HG02852 (cell line): Measurements from ENCODE around the gene OR5L1.

Source experiments
- ATAC-seq: cut with Tn5 transposase; IDR thresholded peaks from one replicate; pipeline ENCODE4 v1.9.1; 2021; ENCODE audit warnings: mild to moderate bottlenecking, moderate library complexity; ENCODE audit not compliant: unreplicated experiment

The OR5L1 gene

GRCh38 chr11:55811067-55811466, at the start of gene OR5L1:
Gene OR5L1 (plus strand): TSS chr11:55811367. CDS start chr11:55811467, 100 bp downstream.
- no peak for ATAC-seq

- no peak for ATAC-seq
Observed at GRCh38 chr11:55773138-55773537, 38.0 kb upstream of the OR5L1 start, which contains the start of gene OR5D13. Gene OR5D13 (plus strand): TSS chr11:55773438. CDS start chr11:55773438, 0 bp downstream.

GRCh38 chr11:55791606-55792005, 19.6 kb upstream of the OR5L1 start:
- no peak for ATAC-seq

- no peak for ATAC-seq
Observed at GRCh38 chr11:55793321-55793720, 17.8 kb upstream of the OR5L1 start.

- no peak for ATAC-seq
Observed at GRCh38 chr11:55795256-55795655, 15.9 kb upstream of the OR5L1 start, which contains the start of gene OR5D14. Gene OR5D14 (plus strand): TSS chr11:55795556. CDS start chr11:55795556, 0 bp downstream.

- no peak for ATAC-seq
Observed at GRCh38 chr11:55806248-55806647, 4.9 kb upstream of the OR5L1 start.

- ATAC-seq: no peak
Observed at GRCh38 chr11:55819330-55819729, 8.2 kb downstream of the OR5L1 start, which contains the start of gene OR5D18. Gene OR5D18 (plus strand): TSS chr11:55819630. CDS start chr11:55819630, 0 bp downstream.

GRCh38 chr11:55826919-55827318, 15.8 kb downstream of the OR5L1 start, which contains the start of gene OR5L2:
Gene OR5L2 (plus strand): TSS chr11:55827219. CDS start chr11:55827219, 0 bp downstream.
- no peak for ATAC-seq

- ATAC-seq: no peak
Observed at GRCh38 chr11:55838452-55838851, 27.3 kb downstream of the OR5L1 start, which contains the start of gene OR5D16. Gene OR5D16 (plus strand): TSS chr11:55838752. CDS start chr11:55838752, 0 bp downstream.

GRCh38 chr11:55847453-55847852, 36.3 kb downstream of the OR5L1 start:
- no peak for ATAC-seq

GRCh38 chr11:55849037-55849436, 37.9 kb downstream of the OR5L1 start:
- ATAC-seq: no peak

GRCh38 chr11:55852141-55852540, 41.0 kb downstream of the OR5L1 start:
- ATAC-seq: no peak

GRCh38 chr11:55854704-55855103, 43.5 kb downstream of the OR5L1 start:
- ATAC-seq: no peak
